Prostate gland (tissue), 2 donors: Measurements from ENCODE around the gene ORC5.

ENCODE experiments used
- CTCF ChIP-seq, 4 experiments: fragments of 200-600 bp in 2 of 4; fragments of 450-650 bp in 2 of 4; sonication (generic) in 2 of 4; IDR thresholded peaks; 1 replicate in 3 of 4; 2 replicates in 1 of 4; pipeline ENCODE4 v1.5.1; 2016 to 2019; ENCODE audit warnings: antibody characterized with exemption in 4 of 4, mild to moderate bottlenecking in 2 of 4, moderate library complexity in 2 of 4
- POLR2A ChIP-seq: fragments of 450-650 bp; IDR thresholded peaks from one replicate; pipeline ENCODE4 v1.6.1; 2016; ENCODE audit warnings: antibody characterized with exemption, mild to moderate bottlenecking

- TF ChIP-seq CTCF (IDR thresholded peaks at IDR 0.05) (no peak), POLR2A (no peak)
Observed at GRCh38 chr7:104255194-104255593, 47.4 kb upstream of the ORC5 start.
